ENCODE results near the gene YTHDC2.

The YTHDC2 gene

DNA sequence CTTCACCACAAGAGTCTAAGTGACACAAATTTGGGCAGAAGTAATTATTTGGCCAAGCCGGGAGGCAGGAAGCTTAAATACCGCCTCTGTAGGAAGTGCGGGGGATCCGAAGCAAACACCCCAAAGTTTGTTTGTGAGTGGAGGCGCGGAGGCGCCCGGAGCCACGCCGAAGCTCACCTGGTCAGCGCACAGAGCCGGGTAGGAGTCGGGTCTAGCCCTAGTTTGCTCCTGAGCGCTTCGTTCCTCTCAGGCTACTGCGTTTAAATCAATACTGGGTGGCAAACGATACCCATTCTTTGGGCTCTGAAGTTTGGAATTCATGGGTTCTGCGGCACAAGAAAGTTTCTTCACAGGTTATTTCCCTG lies 26.1 kb upstream of the YTHDC2 start:
- Histone ChIP-seq H3K9ac (ENCODE audit: low read length) (no peak overlapping the region), H4K20me1 (ENCODE audit: insufficient read depth, low read length) (no peaks in the 10 kb centered on the region), H3K4me1 (ENCODE audit: low read length) (no peaks in the 10 kb centered on the region), H2AFZ (ENCODE audit: low read depth, low read length) (no peak overlapping the region), H3K4me3 (ENCODE audit: low read length) (no peak overlapping the region), H3K36me3 (replicated peaks; ENCODE audit: low read depth, low read length) (no peaks in the 10 kb centered on the region), H3K27me3 (ENCODE audit: low read depth, low read length) (no peaks in the 10 kb centered on the region), H3K27ac (ENCODE audit: low read length) (no peak overlapping the region), H3K79me2 (ENCODE audit: low read length) (no peaks in the 10 kb centered on the region), H3K4me2 (ENCODE audit: low read length) (no peak overlapping the region), H3K9me3 (ENCODE audit: insufficient read depth, low read length) (no peaks in the 10 kb centered on the region)
- TF ChIP-seq EZH2phosphoT487 (IDR thresholded peaks at IDR 0.05; ENCODE audit: low read depth): no peak
- TF ChIP-seq, protein P1, sequence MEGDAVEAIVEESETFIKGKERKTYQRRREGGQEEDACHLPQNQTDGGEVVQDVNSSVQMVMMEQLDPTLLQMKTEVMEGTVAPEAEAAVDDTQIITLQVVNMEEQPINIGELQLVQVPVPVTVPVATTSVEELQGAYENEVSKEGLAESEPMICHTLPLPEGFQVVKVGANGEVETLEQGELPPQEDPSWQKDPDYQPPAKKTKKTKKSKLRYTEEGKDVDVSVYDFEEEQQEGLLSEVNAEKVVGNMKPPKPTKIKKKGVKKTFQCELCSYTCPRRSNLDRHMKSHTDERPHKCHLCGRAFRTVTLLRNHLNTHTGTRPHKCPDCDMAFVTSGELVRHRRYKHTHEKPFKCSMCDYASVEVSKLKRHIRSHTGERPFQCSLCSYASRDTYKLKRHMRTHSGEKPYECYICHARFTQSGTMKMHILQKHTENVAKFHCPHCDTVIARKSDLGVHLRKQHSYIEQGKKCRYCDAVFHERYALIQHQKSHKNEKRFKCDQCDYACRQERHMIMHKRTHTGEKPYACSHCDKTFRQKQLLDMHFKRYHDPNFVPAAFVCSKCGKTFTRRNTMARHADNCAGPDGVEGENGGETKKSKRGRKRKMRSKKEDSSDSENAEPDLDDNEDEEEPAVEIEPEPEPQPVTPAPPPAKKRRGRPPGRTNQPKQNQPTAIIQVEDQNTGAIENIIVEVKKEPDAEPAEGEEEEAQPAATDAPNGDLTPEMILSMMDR (IDR thresholded peaks at IDR 0.05; ENCODE audit: low read depth, low read length): no peak

- Histone ChIP-seq H3K27me3 (ENCODE audit: low read depth, low read length) (no peaks in the 10 kb centered on the region), H3K79me2 (ENCODE audit: low read length) (no peaks in the 10 kb centered on the region), H3K9ac (ENCODE audit: low read length) (no peak within 1 kb of the TSS), H2AFZ (ENCODE audit: low read depth, low read length) (no peak within 1 kb of the TSS), H3K4me1 (ENCODE audit: low read length) (no peaks in the 10 kb centered on the region), H3K27ac (ENCODE audit: low read length) (no peak within 1 kb of the TSS), H3K9me3 (ENCODE audit: insufficient read depth, low read length) (no peaks in the 10 kb centered on the region), H3K4me3 (ENCODE audit: low read length) (no peak within 1 kb of the TSS), H3K36me3 (replicated peaks; ENCODE audit: low read depth, low read length) (no peaks in the 10 kb centered on the region), H3K4me2 (ENCODE audit: low read length) (no peak within 1 kb of the TSS), H4K20me1 (ENCODE audit: insufficient read depth, low read length) (no peaks in the 10 kb centered on the region)
- no peak for TF ChIP-seq EZH2phosphoT487 (IDR thresholded peaks at IDR 0.05; ENCODE audit: low read depth)
- TF ChIP-seq, protein P1 (IDR thresholded peaks at IDR 0.05; ENCODE audit: low read depth, low read length): no peak
These were observed 25.5 kb upstream of the YTHDC2 start, which contains the start of gene MCC for GRCh38 chr5:113487781-113488644. MCC (minus strand) TSS chr5:113488453.

GRCh38 chr5:113488645-113489184 lies 24.8 kb upstream of the YTHDC2 start:
- H3K4me2 ChIP-seq (ENCODE audit: low read length): no peak overlapping the region
- H2AFZ ChIP-seq (ENCODE audit: low read depth, low read length): no peak overlapping the region
- no peaks in the 10 kb centered on the region for H3K79me2 ChIP-seq (ENCODE audit: low read length)
- no peaks in the 10 kb centered on the region for H3K9me3 ChIP-seq (ENCODE audit: insufficient read depth, low read length)
- H4K20me1 ChIP-seq (ENCODE audit: insufficient read depth, low read length): no peaks in the 10 kb centered on the region
- H3K9ac ChIP-seq (ENCODE audit: low read length): no peak overlapping the region
- H3K27me3 ChIP-seq (ENCODE audit: low read depth, low read length): no peaks in the 10 kb centered on the region
- H3K36me3 ChIP-seq (replicated peaks; ENCODE audit: low read depth, low read length): no peaks in the 10 kb centered on the region
- no peak for TF ChIP-seq EZH2phosphoT487 (IDR thresholded peaks at IDR 0.05; ENCODE audit: low read depth)
- TF ChIP-seq, protein P1 (IDR thresholded peaks at IDR 0.05; ENCODE audit: low read depth, low read length): no peak
- H3K27ac ChIP-seq (ENCODE audit: low read length): no peak overlapping the region
- H3K4me1 ChIP-seq (ENCODE audit: low read length): no peaks in the 10 kb centered on the region
- H3K4me3 ChIP-seq (ENCODE audit: low read length): no peak overlapping the region

DNA sequence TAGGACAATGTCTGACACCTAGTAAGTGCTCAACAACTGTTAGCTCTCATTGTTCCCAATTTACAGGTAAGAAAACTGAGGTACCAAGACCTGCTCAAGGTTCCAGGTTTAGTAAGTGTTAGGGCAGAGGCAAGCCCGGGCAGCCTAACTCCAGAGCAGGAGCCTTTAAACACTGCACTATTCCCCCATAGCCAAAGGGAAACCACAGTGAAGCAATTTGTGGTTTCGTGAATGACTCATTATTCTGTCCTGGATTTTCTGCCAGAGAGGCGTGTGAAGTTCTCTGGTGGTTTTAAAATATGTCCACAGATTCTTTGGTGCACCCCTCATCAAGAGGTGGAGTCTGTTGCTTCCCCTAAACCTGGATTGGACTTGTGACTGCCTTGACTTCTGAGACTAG lies 24.2 kb upstream of the YTHDC2 start:
- TF ChIP-seq EZH2phosphoT487 (IDR thresholded peaks at IDR 0.05; ENCODE audit: low read depth): no peak
- TF ChIP-seq, protein P1 (IDR thresholded peaks at IDR 0.05; ENCODE audit: low read depth, low read length): no peak
- Histone ChIP-seq H3K27ac (ENCODE audit: low read length) (no peak overlapping the region), H3K27me3 (ENCODE audit: low read depth, low read length) (no peaks in the 10 kb centered on the region), H4K20me1 (ENCODE audit: insufficient read depth, low read length) (no peaks in the 10 kb centered on the region), H2AFZ (ENCODE audit: low read depth, low read length) (no peak overlapping the region), H3K4me1 (ENCODE audit: low read length) (no peaks in the 10 kb centered on the region), H3K36me3 (replicated peaks; ENCODE audit: low read depth, low read length) (no peaks in the 10 kb centered on the region), H3K4me3 (ENCODE audit: low read length) (no peak overlapping the region), H3K79me2 (ENCODE audit: low read length) (no peaks in the 10 kb centered on the region), H3K9me3 (ENCODE audit: insufficient read depth, low read length) (no peaks in the 10 kb centered on the region), H3K9ac (ENCODE audit: low read length) (no peak overlapping the region), H3K4me2 (ENCODE audit: low read length) (no peak overlapping the region)
